Measurements from ENCODE around the gene AATF. TPM values are rescaled to one million over a fixed set of nuclear protein-coding genes. Genes with fewer than 3 reads are reported as not detected.

The AATF gene
- total and polyA plus RNA-seq, 9 of the 15 experiments (the other 6 are each of a cell fraction or from before 2014, with no cell fraction given), result 34.5 to 133 (median 90.1) TPM

GRCh38 chr17:36932694-36933511 lies 15.9 kb upstream of the AATF start:
- H4K20me1 ChIP-seq (replicated peaks; ENCODE audit: control insufficient read depth, insufficient read depth, low read length), result peaks cover 43% of the 10 kb centered on the region
- FAIRE-seq, result no peak
- ATAC-seq, result no peak
- H2AFZ ChIP-seq (ENCODE audit: low read depth, low read length), result no peak overlapping the region
- H3K36me3 ChIP-seq (ENCODE audit: control insufficient read depth, insufficient read depth, low read length), result no peaks in the 10 kb centered on the region
- intact Hi-C loops (cut with micrococcal nuclease) (no loop called here), in situ Hi-C loops (cut with MboI) (no loop called here)
- DNase-seq (ENCODE audit: extremely low read depth in 1 of 4, low spot score in 3 of 4), result no peak
- no peaks in the 10 kb centered on the region for H3K9me3 ChIP-seq (replicated peaks; ENCODE audit: control insufficient read depth, insufficient read depth, low read depth, low read length)
- H3K4me2 ChIP-seq (ENCODE audit: insufficient read depth, low read length), result no peak overlapping the region
- no peak overlapping the region; a peak in 1 of 4 replicates for H3K9ac ChIP-seq (ENCODE audit: insufficient read depth in 1 of 2, low read depth in 2 of 2, low read length in 2 of 2)
- peaks cover 4 to 55% of the 10 kb centered on the region in 2 experiments for H3K4me1 ChIP-seq (replicated peaks in 1 of 2; ENCODE audit: control insufficient read depth in 2 of 2, insufficient read depth in 2 of 2, low read length in 2 of 2)
- H3K27ac ChIP-seq (ENCODE audit: extremely low read depth, low read depth, low read length), result no peak overlapping the region
- ChIA-PET POLR2A (interaction anchor here (0.6 to 0.7 kb wide), 2 partner anchors 72 to 234 kb away, joined by 3 read pairs; no protein-coding TSS in a partner anchor), CTCF (ENCODE audit: low intra/inter-chr PET ratio) (no interaction called here)
- no TSS peak for BruUV-seq (replicated peaks)
- TF ChIP-seq ZBTB17 (CRISPR knock-in tag; IDR thresholded peaks at IDR 0.05) (no peak), XRCC3 (IDR thresholded peaks at IDR 0.05) (no peak), SOX6 (IDR thresholded peaks at IDR 0.05) (no peak), HNRNPL (IDR thresholded peaks at IDR 0.05; ENCODE audit: low read depth, low read length) (no peak), NCOA2 (IDR thresholded peaks at IDR 0.05; ENCODE audit: partially characterized antibody in 2 of 2) (no peak), ZNF431 (CRISPR knock-in tag; IDR thresholded peaks at IDR 0.05) (no peak), ZNF311 (CRISPR knock-in tag; IDR thresholded peaks at IDR 0.05) (no peak), TCF7 (IDR thresholded peaks at IDR 0.05; ENCODE audit: borderline replicate concordance) (no peak), ZNF696 (CRISPR knock-in tag; conservative IDR thresholded peaks at IDR 0.05) (no peak), ESRRB (CRISPR knock-in tag; IDR thresholded peaks at IDR 0.05; ENCODE audit: borderline replicate concordance) (no peak), EGR1 (conservative IDR thresholded peaks at IDR 0.05) (no peak), NELFE (IDR thresholded peaks at IDR 0.05; ENCODE audit: insufficient read depth, insufficient read length) (no peak), ZNF655 (CRISPR knock-in tag; IDR thresholded peaks at IDR 0.05) (no peak), CHCHD3 (CRISPR knock-in tag; IDR thresholded peaks at IDR 0.05) (no peak), FOXJ2 (tag; IDR thresholded peaks at IDR 0.05) (no peak), STAT5B (CRISPR knock-in tag; IDR thresholded peaks at IDR 0.05) (no peak)
- TF ChIP-seq, protein P1, sequence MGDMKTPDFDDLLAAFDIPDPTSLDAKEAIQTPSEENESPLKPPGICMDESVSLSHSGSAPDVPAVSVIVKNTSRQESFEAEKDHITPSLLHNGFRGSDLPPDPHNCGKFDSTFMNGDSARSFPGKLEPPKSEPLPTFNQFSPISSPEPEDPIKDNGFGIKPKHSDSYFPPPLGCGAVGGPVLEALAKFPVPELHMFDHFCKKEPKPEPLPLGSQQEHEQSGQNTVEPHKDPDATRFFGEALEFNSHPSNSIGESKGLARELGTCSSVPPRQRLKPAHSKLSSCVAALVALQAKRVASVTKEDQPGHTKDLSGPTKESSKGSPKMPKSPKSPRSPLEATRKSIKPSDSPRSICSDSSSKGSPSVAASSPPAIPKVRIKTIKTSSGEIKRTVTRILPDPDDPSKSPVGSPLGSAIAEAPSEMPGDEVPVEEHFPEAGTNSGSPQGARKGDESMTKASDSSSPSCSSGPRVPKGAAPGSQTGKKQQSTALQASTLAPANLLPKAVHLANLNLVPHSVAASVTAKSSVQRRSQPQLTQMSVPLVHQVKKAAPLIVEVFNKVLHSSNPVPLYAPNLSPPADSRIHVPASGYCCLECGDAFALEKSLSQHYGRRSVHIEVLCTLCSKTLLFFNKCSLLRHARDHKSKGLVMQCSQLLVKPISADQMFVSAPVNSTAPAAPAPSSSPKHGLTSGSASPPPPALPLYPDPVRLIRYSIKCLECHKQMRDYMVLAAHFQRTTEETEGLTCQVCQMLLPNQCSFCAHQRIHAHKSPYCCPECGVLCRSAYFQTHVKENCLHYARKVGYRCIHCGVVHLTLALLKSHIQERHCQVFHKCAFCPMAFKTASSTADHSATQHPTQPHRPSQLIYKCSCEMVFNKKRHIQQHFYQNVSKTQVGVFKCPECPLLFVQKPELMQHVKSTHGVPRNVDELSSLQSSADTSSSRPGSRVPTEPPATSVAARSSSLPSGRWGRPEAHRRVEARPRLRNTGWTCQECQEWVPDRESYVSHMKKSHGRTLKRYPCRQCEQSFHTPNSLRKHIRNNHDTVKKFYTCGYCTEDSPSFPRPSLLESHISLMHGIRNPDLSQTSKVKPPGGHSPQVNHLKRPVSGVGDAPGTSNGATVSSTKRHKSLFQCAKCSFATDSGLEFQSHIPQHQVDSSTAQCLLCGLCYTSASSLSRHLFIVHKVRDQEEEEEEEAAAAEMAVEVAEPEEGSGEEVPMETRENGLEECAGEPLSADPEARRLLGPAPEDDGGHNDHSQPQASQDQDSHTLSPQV (IDR thresholded peaks at IDR 0.05), result no peak
- WGBS (ENCODE audit: insufficient coverage, low coverage, missing lambda C conversion rate), result 16% methylated on average over 17 of the region's 40 CpGs
- peaks cover 72 to 79% of the 10 kb centered on the region in 2 experiments for H3K27me3 ChIP-seq (ENCODE audit: control insufficient read depth in 2 of 2, insufficient read depth in 2 of 2, low read length in 2 of 2)
- peaks cover under 1% of the 10 kb centered on the region for H3K9me1 ChIP-seq (ENCODE audit: control insufficient read depth, insufficient read depth, low read length)
- H3K4me3 ChIP-seq, result no peak overlapping the region
- no peaks in the 10 kb centered on the region for H3K79me2 ChIP-seq (ENCODE audit: control insufficient read depth, insufficient read depth, low read length)
